Activated CD4-positive, alpha-beta T cell treated with anti-CD3 and anti-CD28 coated beads, Interleukin-2, Interleukin-6, amounts not matched to agents 100 ng/mL and 50 ng/mL, durations not matched to agents 16 hours and 8 hours (primary cell): Measurements from ENCODE around the gene C11orf24.
"Not testable (repeated sequence)": the region's sequence is repeated elsewhere in the genome, so short reads cannot be mapped to it uniquely, and the experiment has no call there.

Experiments
- DNase-seq: peaks from one replicate; pipeline ENCODE4 v3.0.0-alpha.2; 2020

The C11orf24 gene

DNA sequence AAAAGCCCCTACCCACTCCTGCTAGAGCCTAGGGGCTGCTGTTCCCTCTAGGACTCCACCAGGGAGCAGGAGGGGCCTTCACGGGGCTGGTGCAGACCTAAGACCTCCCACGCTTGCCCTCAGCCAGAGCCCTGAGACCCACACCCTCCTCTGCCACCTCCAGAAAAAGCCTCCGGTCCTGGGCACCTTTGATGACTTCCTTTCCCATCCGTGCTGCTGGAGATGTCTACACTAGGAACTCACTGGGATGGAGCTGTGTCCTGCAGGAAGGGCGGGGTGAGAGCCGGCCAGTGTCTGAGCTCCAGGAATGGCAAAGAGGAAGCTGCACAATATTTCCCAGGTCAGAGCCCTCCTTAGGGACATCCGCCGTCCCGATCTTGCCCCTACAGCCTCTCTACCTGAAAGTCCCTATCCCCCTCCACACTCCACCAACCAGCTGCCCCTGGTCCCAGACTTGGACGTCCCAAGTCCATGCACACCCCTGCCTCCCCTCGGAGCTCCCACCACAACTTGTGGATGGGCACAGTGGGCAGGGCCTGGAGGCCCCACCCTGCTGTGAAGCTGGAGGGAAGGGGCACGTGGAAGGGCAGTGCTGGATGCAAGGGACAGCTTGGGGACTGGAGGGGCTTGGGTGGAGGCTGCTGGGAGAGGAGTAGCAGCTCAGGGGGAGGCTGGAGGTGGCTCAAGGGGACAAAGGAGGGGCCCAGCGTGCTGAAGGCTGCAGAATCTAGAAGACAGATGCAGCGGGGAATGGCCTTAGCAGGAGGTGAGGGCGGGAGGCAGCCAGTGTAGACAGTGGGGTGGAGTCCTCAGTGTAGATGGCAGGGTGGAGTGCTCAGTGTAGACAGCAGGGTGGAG is 27.1 kb upstream of the C11orf24 start:
- no peak for DNase-seq

DNA sequence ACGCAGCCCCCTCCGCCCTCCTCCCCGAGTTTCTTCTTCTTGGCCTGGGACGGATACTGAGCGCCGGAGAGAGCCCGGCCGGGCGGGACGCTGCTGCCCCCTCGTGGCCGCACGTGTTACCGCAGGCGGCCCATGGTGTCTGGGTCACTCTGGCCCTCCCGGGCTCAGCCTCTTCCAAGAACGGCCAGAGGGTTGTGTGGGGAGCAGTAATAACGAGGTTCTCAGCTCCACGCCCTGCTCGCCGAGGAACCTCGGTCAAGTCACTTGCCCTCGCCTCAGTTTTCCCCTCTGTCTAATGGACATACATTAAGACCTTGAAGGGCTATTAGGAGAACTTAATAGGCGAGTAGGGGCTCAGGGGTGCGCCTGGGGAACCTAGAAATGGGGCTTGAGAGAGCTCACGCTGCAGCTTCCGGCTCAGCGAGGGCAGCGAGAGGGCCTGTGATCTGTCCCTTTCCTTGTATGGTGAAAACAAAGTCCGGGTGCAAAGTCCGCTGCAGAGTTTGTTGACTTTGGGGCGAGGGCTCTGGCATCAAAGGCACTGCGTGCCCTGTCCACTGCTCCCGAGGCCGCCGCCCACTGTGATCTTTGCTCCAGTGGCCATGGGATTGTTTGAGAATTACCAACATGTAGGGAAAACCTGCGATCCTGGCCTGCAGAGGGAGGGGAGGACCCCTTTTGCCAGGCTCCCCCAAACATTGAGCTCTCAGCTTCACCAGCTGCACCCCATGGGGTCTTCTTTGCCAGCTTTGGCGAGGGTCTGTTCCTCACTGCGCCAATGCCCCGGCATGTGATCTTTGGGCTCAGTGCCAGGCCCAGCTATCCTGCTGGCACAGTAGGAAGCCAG is 26.3 kb upstream of the C11orf24 start:
- peak; percentile 82 for DNase-seq

DNA sequence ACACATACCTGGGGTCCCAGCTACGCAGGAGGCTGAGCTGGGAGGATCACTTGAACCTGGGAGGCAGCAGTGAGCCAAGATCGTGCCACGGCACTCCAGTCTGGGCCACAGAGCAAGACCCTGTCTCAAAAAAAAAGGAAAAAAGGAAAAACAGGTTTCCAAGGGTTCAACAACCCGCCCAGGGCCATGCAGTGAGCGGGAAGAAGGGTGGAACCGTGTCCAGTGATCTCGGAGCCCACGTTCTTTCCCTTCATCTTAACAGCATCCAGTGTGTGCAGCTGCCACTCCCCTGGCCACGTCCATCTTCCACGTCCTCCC is 25.7 kb upstream of the C11orf24 start:
- no peak for DNase-seq

DNA sequence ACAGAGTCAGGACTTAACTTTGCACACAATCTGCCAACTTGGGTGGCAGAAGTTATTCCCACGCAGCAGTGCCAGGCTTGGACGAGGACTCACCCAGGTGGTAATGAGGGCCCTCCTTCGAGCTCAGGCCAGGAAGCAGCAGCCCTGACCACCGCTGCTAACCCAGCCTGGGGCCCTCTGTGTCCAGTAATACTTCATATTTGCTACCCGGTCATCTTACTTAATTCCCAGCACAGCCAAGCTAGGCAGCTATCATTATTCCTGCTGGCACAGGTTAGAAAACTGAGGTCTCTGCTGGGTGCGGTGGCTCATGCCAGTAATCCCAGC is 25.2 kb upstream of the C11orf24 start:
- DNase-seq, result no peak

DNA sequence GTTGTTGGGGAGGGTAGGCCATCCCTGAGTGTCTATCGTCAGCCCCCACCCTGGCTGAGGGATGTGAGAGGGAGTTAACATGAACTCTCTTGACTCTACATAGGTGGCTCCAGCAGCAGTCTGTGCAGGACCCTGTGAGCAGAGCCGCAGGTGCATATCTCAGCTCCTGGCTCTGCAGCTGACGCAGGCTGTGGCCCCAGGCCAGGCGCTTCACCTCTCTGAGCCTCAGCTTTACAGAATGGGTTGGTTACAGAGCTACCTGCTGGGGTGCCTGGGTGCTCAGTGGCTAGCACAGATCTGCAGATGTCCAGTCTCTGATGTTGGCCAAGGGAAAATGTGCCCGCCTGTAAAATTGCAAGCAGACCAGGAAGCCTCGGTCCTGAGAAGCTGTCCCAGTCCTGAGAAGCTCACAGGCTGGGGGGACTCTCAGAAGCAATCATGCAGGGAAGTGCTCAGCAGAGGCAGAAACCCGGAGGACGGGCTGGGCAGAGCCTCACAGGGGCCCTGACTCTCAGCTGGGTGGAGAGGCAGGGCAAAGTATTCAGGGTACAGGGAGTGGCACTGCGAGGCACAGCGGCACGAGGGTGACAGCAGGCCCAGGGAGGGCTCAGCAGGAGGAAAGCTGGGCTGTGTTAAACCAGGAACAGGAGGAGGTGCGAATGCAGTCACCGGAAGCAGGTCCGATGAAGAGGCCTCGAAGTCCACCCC is 24.7 kb upstream of the C11orf24 start:
- no peak for DNase-seq

DNA sequence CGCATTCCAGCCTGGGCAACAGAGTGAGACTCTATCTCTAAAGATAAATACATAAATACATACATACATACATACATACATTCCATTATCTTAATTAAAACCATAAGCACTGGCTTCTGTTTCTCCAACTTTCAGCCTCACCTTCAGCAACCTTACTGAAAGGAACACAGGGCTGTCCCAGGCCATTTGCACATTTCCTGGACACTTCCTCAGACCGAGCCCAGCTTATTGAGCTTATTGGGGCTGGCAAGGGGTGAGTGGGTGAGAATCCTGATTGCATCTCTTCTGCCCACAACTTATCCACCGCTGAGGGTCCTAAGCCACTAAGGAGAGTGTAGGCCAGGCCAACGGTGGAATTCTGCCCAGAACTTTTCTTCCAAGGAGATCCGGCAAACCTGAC is 24.2 kb upstream of the C11orf24 start:
- no peak for DNase-seq

DNA sequence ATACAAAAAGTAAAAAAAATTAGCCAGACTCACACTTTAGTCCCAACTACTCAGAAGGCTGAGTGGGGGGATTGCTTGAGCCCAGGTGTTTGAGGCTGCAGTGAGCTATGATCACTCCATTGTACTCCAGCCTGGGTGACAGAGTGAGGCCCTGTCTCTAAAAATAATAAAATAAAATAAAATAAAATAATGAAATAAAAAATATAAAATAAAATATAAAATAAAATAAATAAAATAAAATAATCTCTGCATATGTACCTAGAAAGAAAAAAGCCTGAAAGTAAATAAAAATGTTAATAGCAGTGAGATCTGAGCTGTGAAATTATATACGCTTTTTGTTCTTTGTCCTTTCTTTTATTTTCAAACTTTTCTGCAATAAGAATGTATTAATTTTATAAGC is 23.5 kb upstream of the C11orf24 start:
- no peak for DNase-seq

DNA sequence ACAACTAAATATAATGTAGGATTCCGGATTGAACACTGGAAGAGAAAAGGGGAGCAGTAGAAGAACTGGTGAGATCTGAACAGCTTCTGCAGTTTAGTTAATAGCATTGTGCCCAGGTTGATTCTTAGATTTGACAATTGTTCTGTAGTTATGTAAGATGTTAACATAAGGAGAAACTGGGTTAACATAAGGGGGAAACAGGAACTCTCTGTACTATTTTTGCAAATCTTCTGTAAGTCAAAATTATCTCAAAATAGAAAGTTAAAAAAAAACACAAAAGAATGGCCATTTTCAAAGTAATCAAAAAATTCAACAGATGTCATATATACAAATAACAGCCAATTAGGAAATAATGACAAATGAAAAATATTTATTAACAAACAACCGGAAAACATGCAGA is 21.9 kb upstream of the C11orf24 start:
- DNase-seq, result no peak

DNA sequence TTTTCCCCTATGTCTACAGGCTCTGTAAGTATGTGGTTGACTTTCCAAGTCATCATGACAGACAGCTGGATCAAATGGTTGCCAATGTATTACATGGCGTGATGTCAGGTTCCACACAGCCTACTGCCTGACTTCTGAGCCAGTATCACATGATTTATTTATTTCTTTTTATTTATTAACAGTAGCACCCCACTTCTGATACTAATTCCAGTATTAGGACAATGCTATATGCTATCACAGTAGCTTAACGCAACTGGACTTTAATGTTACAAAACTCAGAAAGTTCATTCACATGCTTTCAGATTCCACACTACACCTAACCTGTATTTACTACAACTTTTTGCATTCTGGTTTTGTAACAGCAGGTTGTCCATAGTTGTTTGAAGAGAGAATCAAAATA is 17.7 kb upstream of the C11orf24 start:
- no peak for DNase-seq

DNA sequence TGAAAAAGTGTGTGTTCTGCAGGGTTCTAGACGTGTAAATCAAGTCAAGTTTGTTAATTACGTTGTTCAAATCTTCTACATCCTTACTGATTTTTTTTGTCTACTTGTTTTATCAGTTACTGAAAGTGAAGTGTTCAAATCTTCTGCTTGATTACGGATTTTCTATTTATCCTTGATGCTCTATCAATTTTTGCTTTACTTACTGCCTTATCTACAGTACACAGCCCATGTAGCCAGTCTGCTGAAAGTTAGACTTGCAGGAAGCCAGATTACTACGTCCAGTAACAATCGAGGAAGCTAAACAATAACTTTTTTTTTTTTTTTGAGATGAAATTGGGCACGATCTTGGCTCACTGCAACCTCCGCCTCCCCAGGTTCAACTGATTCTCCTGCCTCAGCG is 15.6 kb upstream of the C11orf24 start:
- no peak for DNase-seq

DNA sequence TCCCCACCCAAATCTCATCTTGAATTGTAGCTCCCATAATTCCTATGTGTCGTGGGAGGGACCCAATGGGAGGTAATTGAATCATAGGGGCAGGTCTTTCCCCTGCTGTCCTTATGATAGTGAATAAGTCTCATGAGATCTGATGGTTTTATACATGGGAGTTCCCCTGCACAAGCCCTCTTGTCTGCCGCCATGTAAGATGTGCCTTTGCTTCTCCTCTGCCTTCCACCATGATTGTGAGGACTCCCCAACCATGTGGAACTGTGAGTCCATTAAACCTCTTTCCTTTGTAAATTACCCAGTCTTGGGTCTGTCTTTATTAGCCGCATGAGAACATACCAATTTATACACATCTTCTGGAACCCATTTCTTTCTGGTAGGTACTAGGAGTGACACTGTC is 12.8 kb upstream of the C11orf24 start:
- DNase-seq, result not testable (repeated sequence)

DNA sequence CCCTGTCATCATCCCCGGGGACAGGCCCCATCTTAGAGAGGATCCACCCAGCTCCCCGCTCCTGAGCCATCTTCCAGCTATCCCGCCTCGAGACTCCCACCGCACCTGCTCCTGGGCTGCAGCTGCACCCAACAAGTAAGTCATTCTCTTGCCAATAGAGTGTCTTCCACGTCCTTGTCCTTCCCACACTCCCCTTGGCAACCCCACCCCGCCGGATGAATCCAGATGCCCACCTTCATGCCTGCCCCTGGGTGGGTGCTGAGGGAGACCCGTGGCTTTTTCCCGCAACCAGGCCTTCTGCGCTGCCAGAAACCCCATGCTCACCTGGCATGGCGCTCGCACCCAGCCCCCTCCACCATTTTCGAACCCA is 11.1 kb upstream of the C11orf24 start:
- DNase-seq, result no peak

DNA sequence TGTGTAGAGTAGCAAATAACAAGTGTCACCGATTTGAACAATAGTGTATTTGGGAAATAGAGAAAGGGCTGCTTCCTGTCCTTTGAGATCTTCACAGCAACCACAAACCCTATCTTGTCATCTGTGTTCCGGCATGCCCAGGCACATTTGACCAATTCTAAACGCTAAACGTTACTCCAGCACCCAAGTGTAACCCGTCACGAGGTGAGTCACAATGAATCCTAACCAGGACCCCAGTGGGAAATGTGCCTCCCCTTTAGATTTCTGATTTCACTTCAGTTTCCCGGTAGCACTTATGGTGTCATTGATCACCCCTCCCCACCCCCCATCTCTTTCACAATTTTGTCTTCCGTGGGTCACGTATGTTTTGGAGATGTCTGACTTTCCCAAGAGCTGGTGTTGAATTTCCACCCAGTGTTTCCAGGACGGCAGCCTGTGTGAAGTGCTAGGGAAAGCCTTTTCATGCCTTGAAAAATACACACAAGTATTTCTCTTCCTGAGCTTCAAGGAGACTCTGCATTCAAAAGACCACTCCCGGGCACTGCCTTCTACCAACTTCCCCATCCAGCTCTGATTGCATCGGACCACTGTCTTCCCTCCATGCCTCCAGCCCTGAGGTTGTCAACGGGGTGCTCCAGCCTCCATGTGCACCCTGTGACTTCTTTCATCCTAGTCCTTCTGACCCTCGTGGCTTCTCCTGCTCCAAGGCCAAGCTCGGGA is 10.5 kb upstream of the C11orf24 start:
- peak; percentile 78 for DNase-seq

DNA sequence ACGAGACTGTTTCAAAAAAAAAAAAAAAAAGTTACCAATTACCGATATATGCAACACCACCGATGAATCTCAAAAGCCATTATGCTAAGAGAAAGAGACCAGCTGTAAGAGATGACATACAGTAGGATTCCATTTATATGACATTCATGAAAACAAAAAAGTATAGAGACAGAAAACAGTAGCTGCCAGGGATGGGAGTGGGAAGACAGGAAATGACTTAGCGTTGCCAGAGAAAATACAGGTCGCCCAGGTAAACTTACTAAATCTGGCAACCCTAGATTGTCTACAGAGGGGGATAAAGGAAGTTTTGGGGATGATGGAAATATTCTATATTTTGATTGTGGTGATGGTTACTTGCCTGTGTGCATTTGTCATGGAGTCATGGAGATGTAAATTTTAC is 7.9 kb upstream of the C11orf24 start:
- no peak for DNase-seq

DNA sequence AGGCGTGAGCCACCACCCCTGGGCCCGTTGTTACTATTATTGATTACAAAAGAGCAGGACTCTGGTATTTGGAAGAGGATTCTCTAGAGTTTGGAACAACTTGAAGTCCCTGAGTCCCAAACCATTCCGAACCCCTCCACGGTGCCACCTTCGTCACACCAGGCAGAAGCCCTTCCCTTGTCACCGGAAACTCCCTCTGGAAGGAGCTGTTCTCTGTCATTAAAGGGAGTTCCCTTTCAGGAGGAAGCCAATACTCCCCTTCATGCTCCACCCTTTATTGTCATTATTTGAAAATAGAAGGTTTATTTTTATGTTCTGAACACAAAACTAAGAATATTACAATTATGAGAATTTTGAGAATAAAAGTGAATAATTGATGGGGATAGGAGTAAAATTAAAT is 5.1 kb upstream of the C11orf24 start:
- no peak for DNase-seq

DNA sequence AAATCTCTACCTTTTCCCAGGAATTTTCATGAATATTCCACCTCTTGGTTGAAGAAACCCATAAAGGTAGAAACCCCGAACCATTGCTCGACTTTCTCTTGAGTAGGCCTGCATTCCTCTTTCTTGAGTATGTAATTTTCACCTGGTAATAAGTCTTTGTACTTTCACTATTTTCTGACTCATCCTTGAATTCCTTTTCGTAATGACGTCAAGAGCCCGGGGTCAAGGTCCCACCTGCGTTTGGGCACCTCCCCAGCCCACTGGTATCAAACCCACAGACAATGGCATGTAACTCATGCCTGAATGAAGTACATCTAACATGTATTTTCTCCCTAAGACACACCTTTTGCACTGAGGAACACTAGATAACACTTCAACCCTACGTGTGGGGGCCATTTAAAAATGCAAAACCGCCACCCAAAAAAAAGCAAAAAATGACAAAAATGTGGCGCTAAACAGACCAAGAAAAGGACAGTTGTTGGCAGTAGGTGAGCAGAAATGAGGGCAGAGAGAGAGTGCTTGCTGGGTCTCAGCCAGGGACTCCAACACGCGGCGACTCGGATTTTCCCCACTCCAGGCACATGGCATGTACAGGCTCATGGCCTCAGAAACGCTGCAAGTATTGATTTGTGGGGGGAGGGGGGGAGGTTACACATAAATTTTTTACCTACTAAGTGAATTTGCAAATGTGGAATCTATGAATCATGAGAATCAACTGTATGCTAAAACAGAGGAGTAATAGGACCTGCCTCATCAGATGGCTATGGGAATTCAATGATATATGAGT is 4.1 kb upstream of the C11orf24 start:
- no peak for DNase-seq

DNA sequence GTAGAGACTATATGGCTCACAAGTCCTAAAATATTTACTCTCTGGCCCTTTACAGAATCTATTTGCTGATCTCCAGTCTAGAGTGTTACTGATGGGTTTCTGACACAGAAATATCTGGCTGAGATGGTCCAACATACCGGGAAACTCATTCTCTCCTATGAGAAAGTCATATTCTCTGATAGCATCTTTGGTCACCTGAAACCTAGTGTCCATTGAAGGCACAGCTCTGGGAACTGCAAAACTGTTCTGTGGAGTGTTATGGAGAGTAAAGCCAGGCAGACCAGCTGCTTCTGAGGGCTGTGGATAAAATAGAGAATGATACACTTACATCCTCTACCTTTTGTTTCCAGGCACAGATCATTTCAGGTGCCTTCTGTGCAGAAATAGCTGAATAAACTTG is 2.5 kb upstream of the C11orf24 start:
- no peak for DNase-seq

DNA sequence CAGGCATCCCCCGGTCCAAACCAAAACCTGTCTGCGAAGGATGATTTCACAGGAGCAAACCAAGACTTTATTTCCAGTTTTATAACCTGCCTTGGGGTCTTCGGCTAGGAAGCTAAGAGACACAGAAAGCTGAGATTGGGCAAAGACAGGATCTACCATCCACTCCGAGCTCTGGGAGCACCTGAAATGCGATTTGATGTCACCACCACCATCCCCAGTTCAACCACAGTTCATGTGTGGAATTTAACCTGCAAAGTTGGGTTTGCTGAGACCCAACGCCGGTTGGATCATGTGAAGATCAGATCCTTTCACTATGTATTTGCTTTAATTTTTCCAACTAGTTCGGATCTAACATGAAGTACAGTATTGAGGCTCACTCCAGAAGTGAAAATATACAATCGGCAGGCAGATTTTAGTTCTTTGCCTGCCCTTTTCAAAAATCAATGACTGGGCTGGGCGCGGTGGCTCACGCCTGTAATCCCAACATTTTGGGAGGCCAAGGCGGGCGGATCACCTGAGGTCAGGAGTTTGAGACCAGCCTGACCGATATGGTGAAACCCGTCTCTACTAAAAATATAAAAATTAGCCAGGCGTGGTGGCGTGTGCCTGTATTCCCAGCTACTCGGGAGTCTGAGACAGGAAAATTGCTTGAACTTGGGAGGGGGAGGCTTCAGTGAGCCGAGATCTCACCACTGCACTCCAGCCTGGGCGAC is 1.4 kb upstream of the C11orf24 start:
- DNase-seq, result no peak

DNA sequence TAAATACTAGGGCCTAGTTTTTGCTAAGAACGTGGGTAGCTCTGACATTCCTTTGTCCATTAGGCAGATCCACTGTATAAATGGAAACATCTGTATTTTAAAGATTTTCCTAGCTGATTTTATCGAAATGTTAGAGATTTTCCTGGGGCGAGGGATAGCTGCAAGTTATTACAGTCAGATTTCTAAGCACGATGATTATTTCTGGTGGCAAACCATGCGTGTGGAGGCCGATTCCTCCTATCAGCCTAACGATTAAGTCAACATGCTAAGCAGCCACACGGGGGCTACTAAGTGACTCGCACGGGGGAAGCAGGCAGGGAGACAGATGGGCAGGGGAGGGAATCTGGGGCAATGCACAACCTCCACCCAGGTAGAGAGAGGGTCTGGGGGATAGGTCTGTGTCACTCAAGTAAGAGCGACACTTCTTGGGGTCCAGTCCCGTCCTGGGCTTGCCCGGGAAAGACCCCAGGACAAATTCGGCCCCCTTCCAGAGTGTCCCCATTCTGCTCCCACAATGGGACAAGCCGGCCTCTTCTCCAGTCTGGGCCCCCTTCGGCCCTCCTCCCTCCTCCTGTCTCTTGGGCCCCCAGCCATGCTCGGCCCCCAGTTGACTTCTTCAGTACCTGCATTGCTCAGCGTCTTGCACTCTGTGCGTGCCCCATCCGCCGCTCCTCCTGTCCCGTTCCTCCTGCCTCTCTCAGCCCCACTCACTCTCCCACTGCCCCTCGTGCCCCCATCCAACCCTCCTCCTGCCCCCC is 571 bp downstream of the C11orf24 start:
- DNase-seq, result peak; percentile 75

DNA sequence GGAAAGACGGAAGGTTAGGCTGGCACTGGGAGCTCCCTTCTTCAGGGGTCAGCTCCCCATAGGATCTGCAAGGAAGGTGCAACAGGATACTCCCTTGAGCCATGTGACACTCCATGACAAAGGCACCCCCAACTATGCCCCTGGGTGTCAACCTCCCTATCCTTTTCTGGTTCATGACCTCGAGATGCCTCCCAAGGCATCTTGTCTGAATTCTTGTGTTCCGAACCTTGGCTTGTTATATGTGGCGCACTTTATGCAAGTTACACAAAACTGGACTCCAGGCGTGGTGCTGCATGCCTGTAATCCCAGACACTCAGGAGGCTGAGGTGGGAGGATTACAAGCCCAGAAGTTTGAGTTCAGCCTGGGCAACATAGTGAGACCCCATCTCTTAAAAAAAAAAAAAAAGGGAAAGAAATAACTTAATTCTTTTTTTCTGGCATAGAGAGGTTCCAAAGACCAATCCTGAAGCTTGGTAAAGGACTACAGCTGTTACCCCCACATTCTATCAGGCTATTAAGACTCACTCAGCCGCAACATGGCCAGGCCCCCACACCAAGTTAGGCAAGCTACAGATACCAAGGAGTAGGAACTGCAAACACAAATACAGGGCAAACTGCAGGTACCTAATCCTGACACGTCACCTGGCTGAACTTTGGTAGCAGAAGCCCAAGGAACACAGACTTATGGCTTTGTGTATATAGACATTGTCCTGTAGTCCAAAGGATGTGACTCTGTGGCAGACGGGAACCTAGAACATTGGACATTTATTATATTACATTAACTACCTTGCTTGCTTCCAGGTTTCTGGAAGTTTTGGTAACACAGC is 1.4 kb downstream of the C11orf24 start:
- no peak for DNase-seq
